Thyroid gland (tissue), 4 donors: Measurements from ENCODE around the gene CDC37. TPM values are rescaled to one million over a fixed set of nuclear protein-coding genes. Genes with fewer than 3 reads are reported as not detected.
A peak's percentile ranks its signal among the peaks of the same experiment; 100 is the strongest.
"Not testable (repeated sequence)": the region's sequence is repeated elsewhere in the genome, so short reads cannot be mapped to it uniquely, and the experiment has no call there.

Source experiments
- DNase-seq, 2 donors: peaks; one replicate each; pipeline ENCODE4 v3.0.0-alpha.2; 2019
- H3K27ac ChIP-seq, 3 donors: fragments of 200-600 bp; sonication (generic); 1 replicate in 2 of 3; 2 replicates in 1 of 3; pipeline ENCODE4 v1.5.1; 2016 to 2019; ENCODE audit warnings: mild to moderate bottlenecking in 1 of 3, moderate library complexity in 1 of 3
- H3K27me3 ChIP-seq: fragments of 200-600 bp; sonication (generic); one replicate; pipeline ENCODE4 v1.5.1; 2019
- H3K36me3 ChIP-seq, 2 donors: fragments of 200-600 bp; sonication (generic); one replicate each; pipeline ENCODE4 v1.5.1; 2016 to 2019
- H3K4me1 ChIP-seq, 2 donors: fragments of 200-600 bp; sonication (generic); one replicate each; pipeline ENCODE4 v1.5.1; 2017 to 2019
- H3K4me3 ChIP-seq, 3 donors: fragments of 200-600 bp; sonication (generic); replicated peaks in 1 of 3; 1 replicate in 2 of 3; 2 replicates in 1 of 3; pipeline ENCODE4 v1.5.1; 2016; ENCODE audit warnings: mild to moderate bottlenecking in 1 of 3
- H3K9me3 ChIP-seq: fragments of 200-600 bp; sonication (generic); one replicate; pipeline ENCODE4 v1.5.1; 2017
- CTCF ChIP-seq, 6 experiments: fragments of 200-600 bp in 3 of 6; fragments of 450-650 bp in 3 of 6; sonication (generic) in 3 of 6; IDR thresholded peaks; one replicate each; pipeline ENCODE4 v1.5.1; 2016 to 2019; ENCODE audit warnings: antibody characterized with exemption in 6 of 6, mild to moderate bottlenecking in 2 of 6, inconsistent platforms in 1 of 6, moderate library complexity in 1 of 6
- POLR2A ChIP-seq, 2 donors: fragments of 450-650 bp; IDR thresholded peaks; one replicate each; pipeline ENCODE4 v1.6.1; 2017; ENCODE audit warnings: antibody characterized with exemption in 2 of 2, mild to moderate bottlenecking in 2 of 2, moderate library complexity in 1 of 2
- WGBS, 2 donors: methylation state at CpG; one replicate each; pipeline ENCODE4 v1.1.5; 2017; 5-methylcytosine and 5-hydroxymethylcytosine counted together
- intact Hi-C: fragments of 100-400 bp; cut with DNase I; formaldehyde crosslinking; loops from one replicate; pipeline ENCODE4 v1.15.1; 2023
- total RNA-seq, 4 donors: library from RNA; depleted of rRNA; stranded (reverse); fragments of >200 nt; gene quantifications; one replicate each; pipeline ENCODE4 v1.2.3, GENCODE V29; 2016

CDC37 gene
- total RNA-seq, 4 donors from 2014 or later = 99.7 to 154 (median 125) TPM

- TF ChIP-seq CTCF (IDR thresholded peaks at IDR 0.05) = no peak
- TF ChIP-seq POLR2A (IDR thresholded peaks at IDR 0.05) = no peak
- peak overlapping the region; percentile 33 to 63 (median 57) for H3K27ac ChIP-seq
- peak in 1 of 2 donors; percentile 23 for DNase-seq
- peak overlapping the region; percentile 73 to 81 (median 78) for H3K4me3 ChIP-seq
- WGBS, 2 donors = 2 to 4% methylated on average over 15 of the region's 15 CpGs
- H3K36me3 ChIP-seq = no peaks in the 10 kb centered on the region
- intact Hi-C loops = loop anchor here (10.0 kb wide), 1 partner anchor 72 kb away; no protein-coding TSS in a partner anchor
- H3K4me1 ChIP-seq = peaks cover 25 to 35% of the 10 kb centered on the region in 2 donors
- H3K27me3 ChIP-seq = peaks cover 6% of the 10 kb centered on the region
- no peaks in the 10 kb centered on the region for H3K9me3 ChIP-seq
These were observed 802 bp downstream of the CDC37 start for GRCh38 chr19:10402441-10403038.

- intact Hi-C loops = loop anchor here (10.0 kb wide), 2 partner anchors 75 to 465 kb away; partner anchors contain the start of gene OLFM2
- peaks cover 5% of the 10 kb centered on the region for H3K27me3 ChIP-seq
- TF ChIP-seq CTCF (IDR thresholded peaks at IDR 0.05) = no peak
- no peak for TF ChIP-seq POLR2A (IDR thresholded peaks at IDR 0.05)
- peaks cover 23 to 29% of the 10 kb centered on the region in 2 donors for H3K4me1 ChIP-seq
- no peak overlapping the region for H3K27ac ChIP-seq
- no peak for DNase-seq
- H3K4me3 ChIP-seq = no peak overlapping the region
- no peaks in the 10 kb centered on the region for H3K9me3 ChIP-seq
- H3K36me3 ChIP-seq = peaks cover 7 to 11% of the 10 kb centered on the region in 2 donors
- WGBS, 2 donors = 88 to 93% methylated on average over 7 to 8 of the region's 8 CpGs
These were observed 3.5 kb downstream of the CDC37 start for GRCh38 chr19:10399878-10400277.

GRCh38 chr19:10399340-10399739 lies 4.0 kb downstream of the CDC37 start:
- 69 to 80% methylated on average over 8 of the region's 8 CpGs for WGBS, 2 donors
- Histone ChIP-seq H3K4me1 (peaks cover 18 to 23% of the 10 kb centered on the region in 2 donors), H3K36me3 (peaks cover 11 to 15% of the 10 kb centered on the region in 2 donors)
- DNase-seq, H3K4me3 ChIP-seq, H3K27ac ChIP-seq, H3K27me3 ChIP-seq, H3K9me3 ChIP-seq: not testable (repeated sequence)
- intact Hi-C loops = loop anchor here (10.0 kb wide), 1 partner anchor 465 kb away; the partner anchor contains the start of gene OLFM2

GRCh38 chr19:10398819-10399218 lies 4.5 kb downstream of the CDC37 start:
- H3K4me3 ChIP-seq = no peak overlapping the region
- 78 to 89% methylated on average over 6 to 9 of the region's 9 CpGs for WGBS, 2 donors
- DNase-seq = no peak

GRCh38 chr19:10395917-10396316 lies 7.4 kb downstream of the CDC37 start:
- Histone ChIP-seq H3K27ac (no peak overlapping the region), H3K4me3 (no peak overlapping the region), H3K4me1 (peaks cover 0 to 3% of the 10 kb centered on the region in 2 donors), H3K36me3 (peaks cover 35 to 42% of the 10 kb centered on the region in 2 donors), H3K9me3 (no peaks in the 10 kb centered on the region), H3K27me3 (no peaks in the 10 kb centered on the region)
- intact Hi-C loops = loop anchor here (10.0 kb wide), 1 partner anchor 461 kb away; the partner anchor contains the start of gene OLFM2
- WGBS, 2 donors = 78 to 87% methylated on average over 24 of the region's 24 CpGs
- no peak for DNase-seq
- TF ChIP-seq POLR2A (IDR thresholded peaks at IDR 0.05) (no peak), CTCF (IDR thresholded peaks at IDR 0.05) (no peak)

More at GRCh38 chr19:10398819-10399218, 4.5 kb downstream of the CDC37 start:
- Histone ChIP-seq H3K4me1 (peaks cover 16 to 20% of the 10 kb centered on the region in 2 donors), H3K27me3 (no peaks in the 10 kb centered on the region), H3K27ac (no peak overlapping the region), H3K36me3 (peaks cover 11 to 20% of the 10 kb centered on the region in 2 donors), H3K9me3 (no peaks in the 10 kb centered on the region)
- intact Hi-C loops = loop anchor here (10.0 kb wide), 1 partner anchor 464 kb away; the partner anchor contains the start of gene OLFM2
- TF ChIP-seq CTCF (IDR thresholded peaks at IDR 0.05) (no peak), POLR2A (IDR thresholded peaks at IDR 0.05) (no peak)
